ENCODE data around the gene CNNM1. TPM values are rescaled to one million over a fixed set of nuclear protein-coding genes. Genes with fewer than 3 reads are reported as not detected.

The CNNM1 gene
- total RNA-seq, 3 donors from 2014 or later (not counting 1 experiment from before 2014, with no cell fraction given): not detected

GRCh38 chr10:99368646-99369045 is 39.5 kb downstream of the CNNM1 start:
- H3K4me3 ChIP-seq (ENCODE audit: low read length): no peak overlapping the region
- WGBS (ENCODE audit: insufficient coverage): 56% methylated on average over 1 of the region's 1 CpG
- H3K27ac Mint-ChIP-seq: no peak overlapping the region
- no peaks in the 10 kb centered on the region for H3K4me1 ChIP-seq (ENCODE audit: control insufficient read depth, insufficient read depth, low read length)
- H3K4me3 Mint-ChIP-seq: no peak overlapping the region
- peaks cover 9 to 55% of the 10 kb centered on the region in 2 donors for H3K27me3 Mint-ChIP-seq (ENCODE audit: low read depth in 2 of 2)
- H3K27me3 ChIP-seq (ENCODE audit: control insufficient read depth, insufficient read depth, low read length): no peaks in the 10 kb centered on the region
- no peaks in the 10 kb centered on the region for H3K9me3 ChIP-seq (ENCODE audit: control insufficient read depth, insufficient read depth, low read length)
- no peaks in the 10 kb centered on the region for H3K9me3 Mint-ChIP-seq
- DNase-seq (no peak), ATAC-seq (no peak)
- intact Hi-C loops (cut with micrococcal nuclease): no loop called here
- no peaks in the 10 kb centered on the region for H3K36me3 ChIP-seq (ENCODE audit: control insufficient read depth, insufficient read depth, low read length)
- no peak for TF ChIP-seq CTCF (IDR thresholded peaks at IDR 0.05)
- H3K4me1 Mint-ChIP-seq: no peaks in the 10 kb centered on the region
- H3K27ac ChIP-seq (ENCODE audit: low read length): no peak overlapping the region
- H3K36me3 Mint-ChIP-seq: no peaks in the 10 kb centered on the region

- no peaks in the 10 kb centered on the region for H3K9me3 ChIP-seq (ENCODE audit: control insufficient read depth, insufficient read depth, low read length)
- intact Hi-C loops (cut with micrococcal nuclease): no loop called here
- WGBS (ENCODE audit: insufficient coverage): 88% methylated on average over 5 of the region's 5 CpGs
- no peak overlapping the region for H3K4me3 ChIP-seq (ENCODE audit: low read length)
- peaks cover 9 to 55% of the 10 kb centered on the region in 2 donors for H3K27me3 Mint-ChIP-seq (ENCODE audit: low read depth in 2 of 2)
- no peaks in the 10 kb centered on the region for H3K36me3 ChIP-seq (ENCODE audit: control insufficient read depth, insufficient read depth, low read length)
- H3K27ac Mint-ChIP-seq: no peak overlapping the region
- no peak overlapping the region for H3K27ac ChIP-seq (ENCODE audit: low read length)
- no peak for TF ChIP-seq CTCF (IDR thresholded peaks at IDR 0.05)
- no peaks in the 10 kb centered on the region for H3K9me3 Mint-ChIP-seq
- H3K27me3 ChIP-seq (ENCODE audit: control insufficient read depth, insufficient read depth, low read length): no peaks in the 10 kb centered on the region
- ATAC-seq: no peak
- H3K36me3 Mint-ChIP-seq: no peaks in the 10 kb centered on the region
- H3K4me3 Mint-ChIP-seq: no peak overlapping the region
- no peaks in the 10 kb centered on the region for H3K4me1 ChIP-seq (ENCODE audit: control insufficient read depth, insufficient read depth, low read length)
- no peak for DNase-seq
- H3K4me1 Mint-ChIP-seq: no peaks in the 10 kb centered on the region
These were observed 40.0 kb downstream of the CNNM1 start for GRCh38 chr10:99369126-99369525.

GRCh38 chr10:99369551-99369950 is 40.4 kb downstream of the CNNM1 start:
- intact Hi-C loops (cut with micrococcal nuclease): no loop called here
- TF ChIP-seq CTCF (IDR thresholded peaks at IDR 0.05): no peak
- H3K36me3 Mint-ChIP-seq: no peaks in the 10 kb centered on the region
- Histone ChIP-seq H3K27ac (ENCODE audit: low read length) (no peak overlapping the region), H3K4me3 (ENCODE audit: low read length) (no peak overlapping the region), H3K27me3 (ENCODE audit: control insufficient read depth, insufficient read depth, low read length) (no peaks in the 10 kb centered on the region), H3K4me1 (ENCODE audit: control insufficient read depth, insufficient read depth, low read length) (no peaks in the 10 kb centered on the region), H3K36me3 (ENCODE audit: control insufficient read depth, insufficient read depth, low read length) (no peaks in the 10 kb centered on the region), H3K9me3 (ENCODE audit: control insufficient read depth, insufficient read depth, low read length) (no peaks in the 10 kb centered on the region)
- 81% methylated on average over 3 of the region's 3 CpGs for WGBS (ENCODE audit: insufficient coverage)
- H3K9me3 Mint-ChIP-seq: no peaks in the 10 kb centered on the region
- no peaks in the 10 kb centered on the region for H3K4me1 Mint-ChIP-seq
- H3K27me3 Mint-ChIP-seq (ENCODE audit: low read depth in 2 of 2): peaks cover 9 to 55% of the 10 kb centered on the region in 2 donors
- H3K4me3 Mint-ChIP-seq: no peak overlapping the region
- no peak overlapping the region for H3K27ac Mint-ChIP-seq
- ATAC-seq (no peak), DNase-seq (no peak)

GRCh38 chr10:99370993-99371392 is 41.8 kb downstream of the CNNM1 start:
- Mint-ChIP-seq H3K9me3 (no peaks in the 10 kb centered on the region), H3K36me3 (no peaks in the 10 kb centered on the region), H3K4me3 (no peak overlapping the region), H3K27me3 (ENCODE audit: low read depth in 2 of 2) (peaks cover 12 to 47% of the 10 kb centered on the region in 2 donors), H3K27ac (no peak overlapping the region), H3K4me1 (no peaks in the 10 kb centered on the region)
- WGBS (ENCODE audit: insufficient coverage): 65% methylated on average over 2 of the region's 2 CpGs
- TF ChIP-seq CTCF (IDR thresholded peaks at IDR 0.05): no peak
- ATAC-seq (no peak), DNase-seq (no peak)
- Histone ChIP-seq H3K4me3 (ENCODE audit: low read length) (no peak overlapping the region), H3K36me3 (ENCODE audit: control insufficient read depth, insufficient read depth, low read length) (no peaks in the 10 kb centered on the region), H3K27ac (ENCODE audit: low read length) (no peak overlapping the region), H3K4me1 (ENCODE audit: control insufficient read depth, insufficient read depth, low read length) (no peaks in the 10 kb centered on the region), H3K27me3 (ENCODE audit: control insufficient read depth, insufficient read depth, low read length) (no peaks in the 10 kb centered on the region), H3K9me3 (ENCODE audit: control insufficient read depth, insufficient read depth, low read length) (no peaks in the 10 kb centered on the region)
- intact Hi-C loops (cut with micrococcal nuclease): no loop called here

Measured in natural killer cell (primary cell).